Choroid plexus epithelial cell (primary cell): ENCODE results near the gene NEU1.
A peak's percentile ranks its signal among the peaks of the same experiment; 100 is the strongest.

Source experiments
- DNase-seq: peaks from one replicate; pipeline ENCODE4 v3.0.0-alpha.2; 2010; ENCODE audit warnings: low read depth
- H3K4me3 ChIP-seq: 2 replicates; pipeline ENCODE4 v1.5.1; 2011; ENCODE audit warnings: low read depth, mild to moderate bottlenecking, control low read depth, low read length, moderate library complexity
- TF ChIP-seq, protein P1 (sequence below): conservative IDR thresholded peaks from 2 replicates; pipeline ENCODE4 v1.5.1; 2011; ENCODE audit warnings: low read depth, mild to moderate bottlenecking, control low read depth, inconsistent platforms, low read length, moderate library complexity

The NEU1 gene

DNA sequence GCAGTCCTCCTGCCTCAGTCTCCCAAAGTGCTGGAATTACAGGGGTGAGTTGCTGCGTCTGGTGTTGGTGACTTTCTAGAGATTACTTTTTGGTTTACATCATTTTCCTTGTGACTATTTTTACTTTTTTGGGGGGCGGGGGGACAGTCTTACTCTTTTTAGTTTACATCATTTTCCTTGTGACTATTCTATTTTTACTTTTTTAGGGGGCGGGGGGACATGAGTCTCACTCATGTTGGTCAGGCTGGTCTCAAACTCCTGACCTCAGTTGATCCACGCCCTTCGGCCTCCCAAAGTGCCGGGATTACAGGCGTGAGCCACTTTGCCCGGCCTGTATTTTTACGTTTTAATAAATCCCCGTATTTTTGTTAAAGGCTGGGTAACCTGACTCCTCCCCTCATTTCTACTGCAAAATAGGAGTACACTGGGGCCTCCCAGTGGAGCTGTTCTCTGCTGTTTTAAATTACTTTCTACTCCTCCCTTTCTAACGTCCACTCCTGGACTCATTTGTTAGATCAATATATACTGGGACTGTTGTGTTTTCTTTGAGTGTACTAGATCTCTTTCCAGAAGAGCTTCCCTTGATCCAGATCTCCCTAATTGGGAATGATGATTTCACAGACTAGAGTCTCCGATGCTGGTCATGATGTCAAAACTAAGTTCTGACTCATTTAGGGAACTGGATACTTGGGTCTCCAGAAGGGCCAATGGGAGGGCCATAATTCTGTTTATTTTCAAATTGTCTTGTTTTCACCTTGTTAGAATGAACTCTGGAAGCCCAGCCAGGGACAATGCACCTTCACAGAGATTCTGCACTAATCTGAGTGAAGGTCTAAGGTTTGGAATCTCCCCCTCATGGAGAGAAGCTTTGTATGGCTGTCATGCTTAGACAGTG lies 25.9 kb downstream of the NEU1 start:
- peak overlapping the region; percentile 97 for H3K4me3 ChIP-seq
- peak; percentile 69 for DNase-seq
- TF ChIP-seq, protein P1, sequence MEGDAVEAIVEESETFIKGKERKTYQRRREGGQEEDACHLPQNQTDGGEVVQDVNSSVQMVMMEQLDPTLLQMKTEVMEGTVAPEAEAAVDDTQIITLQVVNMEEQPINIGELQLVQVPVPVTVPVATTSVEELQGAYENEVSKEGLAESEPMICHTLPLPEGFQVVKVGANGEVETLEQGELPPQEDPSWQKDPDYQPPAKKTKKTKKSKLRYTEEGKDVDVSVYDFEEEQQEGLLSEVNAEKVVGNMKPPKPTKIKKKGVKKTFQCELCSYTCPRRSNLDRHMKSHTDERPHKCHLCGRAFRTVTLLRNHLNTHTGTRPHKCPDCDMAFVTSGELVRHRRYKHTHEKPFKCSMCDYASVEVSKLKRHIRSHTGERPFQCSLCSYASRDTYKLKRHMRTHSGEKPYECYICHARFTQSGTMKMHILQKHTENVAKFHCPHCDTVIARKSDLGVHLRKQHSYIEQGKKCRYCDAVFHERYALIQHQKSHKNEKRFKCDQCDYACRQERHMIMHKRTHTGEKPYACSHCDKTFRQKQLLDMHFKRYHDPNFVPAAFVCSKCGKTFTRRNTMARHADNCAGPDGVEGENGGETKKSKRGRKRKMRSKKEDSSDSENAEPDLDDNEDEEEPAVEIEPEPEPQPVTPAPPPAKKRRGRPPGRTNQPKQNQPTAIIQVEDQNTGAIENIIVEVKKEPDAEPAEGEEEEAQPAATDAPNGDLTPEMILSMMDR, result peak; percentile 42

DNA sequence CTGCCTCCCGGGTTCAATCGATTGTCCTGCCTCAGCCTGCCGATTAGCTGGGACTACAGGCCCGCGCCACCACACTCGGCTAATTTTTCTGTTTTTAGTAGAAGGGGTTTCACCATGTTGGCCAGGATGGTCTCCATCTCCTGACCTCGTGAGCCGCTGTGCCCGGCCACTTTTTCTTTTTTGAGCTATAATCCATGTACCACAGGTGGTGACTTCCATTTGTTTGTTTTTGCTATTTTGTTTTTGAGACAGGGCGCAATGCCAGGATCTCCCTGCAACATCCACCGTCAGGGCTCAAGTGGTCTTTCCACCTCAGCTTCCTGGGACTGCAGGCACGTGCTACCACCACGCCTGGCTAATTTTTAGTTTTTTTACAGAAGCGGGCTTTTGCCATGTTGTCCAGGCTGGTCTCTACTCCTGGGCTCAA lies 26.6 kb downstream of the NEU1 start:
- DNase-seq, result peak; percentile 23
- TF ChIP-seq, protein P1, result no peak
- peak overlapping the region; percentile 97 for H3K4me3 ChIP-seq

DNA sequence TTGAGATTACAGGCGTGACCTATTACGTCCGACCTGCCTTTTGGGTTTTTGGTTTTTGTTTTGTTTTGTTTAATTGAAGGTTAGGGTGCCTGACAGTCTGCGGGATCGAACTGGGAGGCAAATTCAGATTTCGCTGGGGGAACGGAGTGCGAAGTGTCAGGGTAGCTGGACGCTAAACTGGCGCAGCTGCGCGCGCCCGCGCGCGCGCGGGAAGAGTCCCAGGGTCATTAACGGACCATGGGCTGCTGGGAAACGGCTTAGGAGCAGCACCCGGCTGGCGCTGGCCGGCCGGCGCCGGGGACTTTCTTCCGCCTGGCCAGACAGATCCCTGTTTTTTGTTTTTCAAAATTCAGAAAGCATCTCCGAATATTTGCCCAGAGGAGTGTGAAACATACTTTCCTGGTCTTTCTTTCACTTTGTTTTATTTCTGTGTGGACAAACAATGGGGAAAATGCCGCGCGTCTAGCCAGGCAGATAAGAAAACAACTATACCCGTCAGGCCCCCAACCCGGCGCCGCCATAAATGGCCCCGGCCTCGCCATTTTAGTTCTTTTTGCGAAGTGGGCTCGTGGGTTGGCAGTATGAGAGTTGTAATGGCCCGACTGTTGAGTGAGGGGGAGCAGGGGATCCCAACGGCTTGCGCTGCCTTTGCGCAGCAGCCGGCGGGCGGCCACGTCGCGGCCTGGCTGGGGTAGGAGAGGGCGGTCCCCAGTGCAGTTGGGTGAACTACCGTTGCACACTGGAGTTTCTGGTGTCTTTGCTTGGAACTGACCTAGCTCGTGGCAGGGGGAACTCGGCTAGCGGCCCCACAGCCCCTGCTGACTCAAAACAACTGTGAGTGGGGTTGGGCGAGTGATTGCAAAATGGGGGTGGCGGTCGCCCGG lies 28.0 kb downstream of the NEU1 start:
- peak; percentile 86 for DNase-seq
- peak overlapping the region; percentile 97 for H3K4me3 ChIP-seq
- TF ChIP-seq, protein P1, result no peak

DNA sequence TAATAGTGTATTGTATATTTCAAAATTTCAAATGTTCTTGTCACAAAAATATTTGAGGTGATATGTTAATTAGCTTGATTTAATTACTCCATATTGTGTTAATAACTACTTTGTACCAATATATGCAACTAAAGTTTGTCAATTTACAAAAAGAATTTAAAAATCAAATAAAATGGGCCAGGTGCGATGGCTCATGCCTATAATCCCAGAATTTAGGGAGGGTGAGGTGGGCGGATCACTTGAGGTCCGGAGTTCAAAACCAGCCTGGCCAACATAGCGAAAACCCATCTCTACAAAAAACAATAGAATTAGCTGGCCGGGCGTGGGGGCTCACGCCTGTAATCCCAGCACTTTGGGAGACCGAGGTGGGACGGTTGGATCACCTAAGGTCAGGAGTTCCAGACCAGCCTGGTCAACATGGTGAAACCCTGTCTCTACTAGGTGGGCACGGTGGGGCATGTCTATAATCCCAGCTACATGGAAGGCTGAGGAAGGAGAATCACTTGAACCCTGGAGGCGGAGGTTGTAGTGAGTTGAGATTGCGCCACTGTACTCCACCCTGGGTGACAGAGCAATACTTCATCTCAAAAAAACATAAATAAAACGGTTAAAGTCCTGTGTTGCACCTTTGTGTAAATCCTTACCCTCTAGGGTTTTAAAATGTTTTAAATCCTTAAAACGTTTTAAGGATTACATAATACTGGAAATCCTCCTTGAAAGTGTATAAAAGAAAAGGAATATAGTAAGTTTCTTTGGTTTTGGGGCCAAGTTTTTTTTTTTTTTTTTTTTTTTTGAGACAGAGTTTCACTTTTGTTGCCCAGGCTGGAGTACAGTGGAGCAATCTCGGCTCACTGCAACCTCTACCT lies 31.0 kb downstream of the NEU1 start:
- TF ChIP-seq, protein P1, result no peak
- H3K4me3 ChIP-seq, result no peak overlapping the region
- DNase-seq, result no peak

DNA sequence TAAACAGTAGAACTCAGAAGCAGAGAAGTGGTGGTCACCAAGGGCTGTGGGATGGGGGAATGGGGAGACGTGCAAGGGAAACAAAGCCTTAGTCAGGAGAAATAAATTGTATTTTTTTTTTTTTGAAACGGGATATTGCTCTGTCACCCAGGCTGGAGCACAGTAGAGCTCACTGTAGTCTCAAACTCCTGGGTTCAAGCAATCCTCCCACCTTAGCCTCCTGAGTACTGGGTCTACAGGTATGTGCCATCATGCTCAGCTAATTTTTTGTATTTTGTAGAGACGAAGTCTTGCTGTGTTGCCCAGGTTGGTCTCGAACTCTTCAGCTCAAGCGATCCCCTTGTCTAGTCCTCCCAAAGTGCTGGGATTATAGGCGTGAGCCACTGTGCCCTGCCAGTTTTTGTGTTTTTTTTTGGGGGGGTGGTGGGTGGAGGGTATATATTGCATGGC lies 31.7 kb downstream of the NEU1 start:
- TF ChIP-seq, protein P1, result no peak
- H3K4me3 ChIP-seq, result peak overlapping the region; percentile 69
- DNase-seq, result no peak

DNA sequence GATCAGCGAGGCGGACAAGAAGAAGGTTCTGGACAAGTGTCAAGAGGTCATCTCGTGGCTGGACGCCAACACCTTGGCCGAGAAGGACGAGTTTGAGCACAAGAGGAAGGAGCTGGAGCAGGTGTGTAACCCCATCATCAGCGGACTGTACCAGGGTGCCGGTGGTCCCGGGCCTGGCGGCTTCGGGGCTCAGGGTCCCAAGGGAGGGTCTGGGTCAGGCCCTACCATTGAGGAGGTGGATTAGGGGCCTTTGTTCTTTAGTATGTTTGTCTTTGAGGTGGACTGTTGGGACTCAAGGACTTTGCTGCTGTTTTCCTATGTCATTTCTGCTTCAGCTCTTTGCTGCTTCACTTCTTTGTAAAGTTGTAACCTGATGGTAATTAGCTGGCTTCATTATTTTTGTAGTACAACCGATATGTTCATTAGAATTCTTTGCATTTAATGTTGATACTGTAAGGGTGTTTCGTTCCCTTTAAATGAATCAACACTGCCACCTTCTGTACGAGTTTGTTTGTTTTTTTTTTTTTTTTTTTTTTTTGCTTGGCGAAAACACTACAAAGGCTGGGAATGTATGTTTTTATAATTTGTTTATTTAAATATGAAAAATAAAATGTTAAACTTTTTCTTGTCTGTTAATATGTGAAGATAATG lies 32.9 kb downstream of the NEU1 start:
- peak; percentile 70 for DNase-seq
- peak overlapping the region; percentile 69 for H3K4me3 ChIP-seq
- TF ChIP-seq, protein P1, result peak; percentile 34
